Stimulated activated CD8-positive, alpha-beta memory T cell treated with anti-CD3 and anti-CD28 coated beads, Interleukin-12 subunit alpha, Interleukin-12 subunit beta, amount 100 ng/mL, for 24 hours (primary cell): ENCODE data around the gene PPP1R13B.
"Not testable (repeated sequence)": the region's sequence is repeated elsewhere in the genome, so short reads cannot be mapped to it uniquely, and the experiment has no call there.

Source experiments
- DNase-seq: peaks from one replicate; pipeline ENCODE4 v3.0.0-alpha.2; 2020; ENCODE audit errors: extremely low read depth

PPP1R13B gene

DNA sequence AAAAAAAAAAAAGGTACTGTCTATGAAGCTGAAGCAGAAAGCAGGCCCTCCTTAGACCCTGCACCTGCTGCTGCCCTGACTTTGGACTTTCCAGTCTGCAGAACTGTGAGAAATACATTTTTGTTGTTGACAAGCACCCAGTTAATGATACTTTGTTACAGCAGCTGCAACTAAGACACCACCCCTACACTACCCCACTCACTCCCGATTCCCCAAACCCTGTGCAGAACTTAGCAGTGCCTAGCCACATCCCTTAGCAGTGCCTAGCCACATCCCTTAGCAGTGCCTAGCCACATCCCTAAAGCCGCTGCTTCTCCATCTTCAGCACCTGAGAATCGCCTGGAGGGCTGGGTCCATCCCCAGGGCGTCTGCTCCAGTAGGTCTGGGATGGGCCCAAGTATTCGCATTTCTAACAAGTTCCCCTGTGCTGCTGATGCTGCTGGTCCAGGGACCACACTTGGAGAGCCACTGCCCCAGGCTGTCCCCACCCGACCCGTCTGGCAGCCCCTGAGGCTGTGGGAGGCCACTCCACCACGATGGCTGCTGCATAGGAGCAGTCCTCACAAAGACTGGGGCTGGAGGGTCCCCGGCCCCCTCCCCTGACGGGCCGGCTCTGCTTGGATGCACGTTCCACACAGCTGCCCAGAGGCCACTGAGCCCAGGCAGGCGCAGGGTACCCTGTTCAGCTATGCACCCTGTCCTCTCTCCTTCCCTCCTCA lies 10.8 kb upstream of the PPP1R13B start:
- no peak for DNase-seq

DNA sequence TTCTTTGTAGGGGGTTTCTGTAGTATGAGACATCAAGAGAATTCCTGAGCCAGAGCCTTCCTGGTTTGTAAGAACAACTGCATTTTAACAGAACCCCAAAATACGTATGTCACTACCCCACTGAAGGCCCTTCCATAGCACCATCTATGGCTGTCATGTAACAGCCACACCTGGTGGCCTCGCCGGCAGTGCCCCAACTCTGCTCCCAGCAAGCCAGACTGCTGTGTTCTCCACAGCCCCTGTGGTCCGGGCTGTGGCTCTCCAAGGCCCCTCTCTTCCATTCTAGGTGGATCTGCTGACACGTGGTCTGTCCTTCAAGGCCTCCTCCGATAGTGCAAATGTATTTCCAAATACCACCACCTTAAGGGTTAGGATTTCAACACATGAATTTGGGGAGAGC lies 9.9 kb upstream of the PPP1R13B start:
- no peak for DNase-seq

DNA sequence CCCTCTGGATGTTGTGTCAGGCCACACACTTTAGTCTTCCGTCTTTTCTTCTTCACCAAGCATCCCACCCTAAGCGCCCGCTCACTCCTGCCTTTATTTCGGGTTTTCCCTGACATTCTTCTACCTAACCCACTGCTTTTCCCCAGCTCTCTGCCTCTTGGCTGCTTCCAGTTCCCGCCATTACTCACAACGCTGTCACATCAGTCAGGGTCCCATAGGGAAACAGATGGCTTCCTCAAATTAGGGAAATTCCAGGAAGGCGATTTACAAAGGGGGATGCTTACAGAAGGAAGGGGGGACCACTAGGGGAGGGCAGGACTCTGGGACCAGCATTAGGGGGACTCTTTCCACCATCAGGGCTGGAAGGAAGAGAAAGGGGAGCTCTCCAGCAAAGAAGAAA lies 9.2 kb upstream of the PPP1R13B start:
- DNase-seq: no peak

DNA sequence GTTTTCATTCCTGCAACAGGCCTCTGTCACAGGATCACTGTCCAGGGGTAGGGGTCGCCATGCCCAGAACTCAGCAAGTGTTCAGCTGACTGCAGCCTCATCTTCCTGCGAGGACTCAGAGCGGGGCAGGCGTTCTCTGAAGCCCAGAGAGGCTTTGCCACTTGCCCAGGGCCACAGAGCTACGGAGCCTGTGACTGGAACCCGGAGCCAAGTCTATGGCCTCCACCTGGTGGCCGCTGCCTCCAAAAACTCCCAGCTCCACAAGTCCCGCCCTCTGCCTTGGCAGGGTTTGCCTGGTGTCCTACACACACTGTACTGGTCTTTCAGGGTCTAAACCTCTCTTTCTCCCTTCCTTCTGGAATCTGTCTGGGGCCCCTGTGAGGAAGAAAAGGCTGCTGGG lies 8.7 kb upstream of the PPP1R13B start:
- no peak for DNase-seq

DNA sequence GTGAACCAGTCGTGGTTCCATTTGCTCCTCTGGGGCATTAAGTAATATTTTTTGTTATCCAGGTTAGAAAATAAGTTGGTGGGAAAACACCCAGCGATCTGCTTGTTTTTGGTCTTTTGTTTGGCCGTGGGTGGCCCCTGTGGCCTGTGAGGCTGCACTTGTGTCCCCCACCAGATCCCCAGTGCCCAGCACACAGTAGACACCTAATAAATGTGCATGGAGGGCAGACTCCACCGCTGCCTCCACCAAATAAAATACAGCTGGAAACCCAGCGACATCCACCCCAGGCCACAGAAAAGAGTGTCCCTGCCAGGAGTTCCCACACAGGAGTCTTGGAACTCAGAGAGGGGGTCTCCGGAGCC lies 8.3 kb upstream of the PPP1R13B start:
- no peak for DNase-seq

DNA sequence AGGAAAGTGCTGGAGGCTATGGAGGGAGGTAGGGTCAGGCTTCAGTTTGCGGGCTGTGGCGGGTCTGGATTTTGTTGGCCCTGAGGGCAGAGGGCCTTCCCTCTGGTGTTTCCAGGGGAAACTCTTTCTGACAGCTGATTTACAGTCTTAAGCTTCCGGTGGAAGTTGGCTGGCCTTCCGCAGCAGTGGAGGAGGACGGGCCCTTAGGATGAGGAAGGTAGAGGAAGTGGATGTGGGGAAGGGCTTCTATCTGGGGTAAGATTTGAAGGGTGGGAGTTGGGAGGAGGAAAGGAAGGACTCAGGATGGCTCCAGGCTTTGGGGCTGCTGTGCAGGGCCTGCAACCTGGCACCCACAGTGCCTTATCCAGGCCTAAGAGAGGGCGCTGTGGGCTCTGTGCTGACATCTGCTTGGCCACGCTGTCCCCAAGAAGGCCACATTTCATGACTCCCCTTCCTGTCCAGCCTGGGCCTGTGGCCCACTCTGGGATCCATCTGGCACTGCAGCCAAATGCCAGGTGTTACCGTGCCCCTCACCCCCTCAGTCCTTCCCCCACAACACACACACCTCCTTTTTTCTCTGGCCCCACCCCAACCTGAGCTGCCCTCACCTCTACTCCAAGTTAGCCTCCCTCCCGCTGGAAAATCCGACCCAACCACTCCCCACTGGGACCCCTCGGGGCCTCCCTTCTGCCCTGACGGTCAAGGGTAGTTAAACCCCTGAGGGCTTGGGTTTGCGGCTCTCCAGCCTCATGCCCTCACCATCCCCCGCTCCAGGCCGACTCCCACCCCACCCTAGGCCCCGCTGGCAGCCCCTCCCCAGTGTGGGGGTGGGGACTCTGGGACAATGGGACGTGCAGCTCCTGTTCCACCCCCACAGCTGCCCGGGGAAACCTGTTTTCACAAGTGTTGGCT lies 7.7 kb upstream of the PPP1R13B start:
- DNase-seq: no peak

DNA sequence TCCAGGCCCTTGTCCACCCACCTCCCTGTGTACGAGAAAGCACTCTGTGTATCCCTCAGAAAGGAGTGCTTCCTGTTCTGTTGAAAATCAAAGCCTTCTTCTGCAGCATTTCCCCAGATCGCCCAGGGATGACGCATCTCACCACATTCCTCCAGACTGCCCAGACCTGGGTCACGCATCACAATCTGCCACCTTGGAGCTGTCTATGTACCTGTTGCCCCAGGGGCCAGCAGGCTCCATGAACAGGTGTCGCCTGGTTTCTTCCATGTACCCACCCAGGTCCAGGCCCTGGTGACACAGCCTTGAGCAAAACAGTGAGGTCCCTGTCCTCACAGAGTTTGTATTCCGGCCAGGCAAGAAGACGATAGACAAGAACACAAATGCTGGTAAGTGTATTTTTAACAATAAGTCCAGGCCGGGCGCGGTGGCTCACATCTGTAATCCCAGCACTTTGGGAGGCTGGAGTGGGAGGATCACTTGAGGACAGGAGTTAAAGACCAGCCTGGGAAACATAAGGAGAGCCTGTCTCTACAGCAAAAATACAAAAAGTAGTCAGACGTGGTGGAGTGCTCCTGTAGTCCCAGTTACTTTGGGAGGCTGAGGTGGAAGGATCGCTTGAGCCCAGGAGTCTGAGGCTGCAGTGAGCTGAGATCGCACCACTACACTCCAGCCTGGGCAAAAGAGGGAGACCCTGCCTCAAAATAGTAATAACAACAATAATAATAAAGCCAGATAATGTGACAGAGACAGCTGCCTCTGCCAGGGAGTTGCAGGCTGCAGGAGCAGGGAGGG lies 6.8 kb upstream of the PPP1R13B start:
- DNase-seq: no peak

DNA sequence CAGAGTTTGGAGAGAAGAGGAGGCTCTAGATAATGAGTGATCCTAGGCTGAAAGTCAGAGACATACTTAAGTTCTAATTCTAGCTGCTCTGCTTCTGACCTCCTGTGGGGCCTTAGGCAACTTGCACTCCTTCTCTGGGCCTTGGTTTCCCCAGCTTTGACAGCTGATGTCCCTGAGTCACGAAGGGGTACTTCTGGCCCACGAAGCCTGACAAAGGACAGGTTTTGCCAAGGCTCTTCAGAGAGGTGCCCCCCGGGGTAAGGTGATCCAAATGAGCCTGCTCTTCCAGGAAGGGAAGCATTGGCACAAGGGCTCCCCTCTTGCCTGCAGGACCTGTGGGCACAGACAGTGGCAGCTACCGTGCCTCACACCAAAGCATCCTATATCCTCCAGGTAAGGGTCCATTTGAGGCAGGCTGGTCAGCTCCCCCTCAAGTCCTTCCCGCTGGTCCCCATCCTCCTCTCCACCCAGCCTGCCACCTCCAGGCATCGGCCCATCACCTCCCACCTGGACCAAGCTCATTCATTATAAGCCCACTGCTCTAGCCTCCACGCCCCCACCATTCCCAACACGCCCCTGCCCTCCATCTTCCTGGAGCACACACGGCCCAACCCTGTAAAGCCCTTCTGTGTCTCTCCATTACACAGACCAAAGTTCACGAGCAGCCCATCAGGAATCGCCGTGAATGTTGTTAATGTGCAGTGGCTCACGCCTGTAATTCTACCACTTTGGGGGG lies 1.9 kb upstream of the PPP1R13B start:
- DNase-seq: no peak

DNA sequence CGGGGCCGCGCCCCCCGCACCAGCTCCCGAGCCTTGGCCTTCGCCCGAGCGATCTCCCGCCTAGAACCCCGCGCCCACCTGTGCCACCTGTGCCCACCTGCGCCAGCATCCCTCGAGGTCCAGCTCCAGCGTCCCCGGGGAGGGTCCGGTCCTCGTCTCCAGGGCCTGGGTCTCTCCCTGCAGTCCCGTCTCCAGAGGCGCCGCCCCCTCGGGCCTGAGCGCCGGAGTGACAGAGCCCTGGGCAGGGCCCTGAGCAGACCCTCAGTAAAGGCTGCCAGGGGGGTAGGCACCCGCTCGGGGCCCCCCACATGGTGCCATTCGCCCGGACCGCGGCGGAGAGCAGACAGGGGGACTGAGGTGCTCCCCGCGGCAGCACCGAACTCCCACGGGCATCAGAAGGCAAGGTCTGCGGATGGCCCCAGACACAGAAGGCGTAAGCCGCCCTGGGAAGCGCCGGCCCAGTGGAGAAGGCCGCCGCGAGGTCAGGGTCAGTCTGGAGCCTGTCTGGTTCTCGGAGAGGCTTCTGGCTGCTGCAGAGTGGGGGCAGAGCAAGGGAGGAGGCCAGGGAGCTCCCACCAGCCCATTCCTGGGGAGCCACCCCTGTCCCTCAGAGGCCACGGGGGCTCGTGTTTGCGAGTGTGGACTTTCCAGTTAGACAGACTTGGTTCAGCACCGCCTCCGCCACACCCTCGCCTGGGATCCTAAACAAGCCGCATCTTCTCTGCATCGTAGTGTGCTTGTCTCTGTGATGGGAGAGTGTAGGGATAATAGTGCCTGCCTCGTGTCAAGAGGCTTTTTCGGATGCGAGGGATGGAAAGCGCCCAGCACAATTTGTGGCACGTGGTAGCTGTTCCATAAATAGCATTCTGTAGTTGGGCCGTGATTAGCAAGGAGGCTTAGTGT lies 1.1 kb upstream of the PPP1R13B start:
- no peak for DNase-seq

DNA sequence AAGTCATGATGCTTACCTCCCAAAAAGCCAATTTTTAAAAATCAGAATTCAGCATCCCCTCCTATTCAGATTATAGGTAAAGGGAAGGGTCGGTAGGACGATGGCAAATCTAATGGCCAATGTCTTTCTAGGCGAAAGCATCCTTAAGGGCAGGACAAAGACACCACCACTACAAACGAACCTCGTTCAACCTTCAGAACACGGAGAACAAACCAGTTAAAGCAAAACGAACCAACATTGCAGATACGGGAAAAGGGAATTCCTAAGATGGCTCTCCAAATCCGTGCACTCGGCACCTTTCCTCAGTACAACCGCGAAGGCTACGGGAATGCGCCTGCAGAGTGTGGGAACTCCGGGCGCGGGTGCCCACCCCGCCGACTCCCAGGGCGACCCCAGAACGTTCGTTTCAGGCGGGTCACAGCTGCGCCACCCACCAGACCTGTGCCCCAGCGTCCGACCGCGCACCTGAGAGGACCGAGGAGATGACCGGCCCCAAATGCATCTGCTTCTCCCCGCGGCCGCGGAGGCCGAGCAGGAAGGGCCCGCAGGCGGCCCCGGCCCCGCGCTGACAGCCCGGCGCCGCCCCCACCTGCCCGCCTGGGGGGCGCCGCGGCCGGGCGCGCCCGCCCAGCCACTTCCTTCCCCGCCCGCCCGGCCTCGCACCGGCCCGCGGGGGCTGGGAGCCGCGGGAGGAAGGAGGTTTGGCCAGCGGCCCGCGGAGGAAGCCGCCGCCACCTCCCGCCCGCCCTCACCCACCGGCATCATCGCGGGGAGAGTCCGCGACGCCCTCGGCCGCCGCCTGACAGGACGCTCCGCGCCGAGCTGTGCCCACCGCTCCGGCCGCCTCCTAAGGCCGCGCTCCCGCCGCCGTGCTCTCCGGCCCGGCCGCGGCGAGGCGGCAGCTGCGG lies 578 bp downstream of the PPP1R13B start:
- DNase-seq: no peak

DNA sequence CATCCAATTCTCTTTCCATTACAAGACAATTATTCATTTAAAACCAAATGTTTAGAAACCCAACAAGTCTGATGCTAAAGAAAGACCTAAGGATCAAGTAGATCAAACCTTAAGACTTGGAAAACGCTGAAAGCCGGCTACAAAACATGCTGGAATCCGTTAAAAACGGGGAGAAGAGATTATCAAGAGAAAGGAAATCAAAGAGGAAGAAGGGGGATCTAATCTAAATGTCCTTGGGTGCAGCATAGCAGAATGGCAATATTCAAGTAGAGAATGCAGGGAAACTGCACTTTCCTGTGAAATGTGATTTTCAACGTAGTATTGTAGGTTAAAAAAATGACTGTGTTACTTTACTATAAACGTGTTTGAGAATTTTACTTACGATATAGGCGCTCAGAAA lies 1.3 kb downstream of the PPP1R13B start:
- DNase-seq: no peak

DNA sequence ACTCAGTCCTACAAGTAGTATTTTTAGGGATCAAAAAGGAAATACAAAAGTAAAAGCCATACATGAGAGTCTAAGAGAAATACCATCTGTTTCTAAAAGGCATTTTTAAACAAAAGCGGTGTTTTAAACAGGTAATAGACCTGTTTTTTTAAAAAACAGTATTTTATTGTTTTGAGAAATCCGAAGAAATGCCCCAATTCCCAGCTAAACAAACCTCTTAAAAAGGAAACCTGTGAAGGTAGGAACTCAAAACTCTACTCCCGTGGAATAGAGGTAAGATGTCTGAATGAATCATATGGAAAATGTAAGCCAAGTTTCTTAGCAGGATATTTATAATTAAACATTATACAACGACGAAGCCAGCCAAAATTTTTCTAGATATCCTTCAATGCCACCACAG lies 2.0 kb downstream of the PPP1R13B start:
- DNase-seq: no peak

DNA sequence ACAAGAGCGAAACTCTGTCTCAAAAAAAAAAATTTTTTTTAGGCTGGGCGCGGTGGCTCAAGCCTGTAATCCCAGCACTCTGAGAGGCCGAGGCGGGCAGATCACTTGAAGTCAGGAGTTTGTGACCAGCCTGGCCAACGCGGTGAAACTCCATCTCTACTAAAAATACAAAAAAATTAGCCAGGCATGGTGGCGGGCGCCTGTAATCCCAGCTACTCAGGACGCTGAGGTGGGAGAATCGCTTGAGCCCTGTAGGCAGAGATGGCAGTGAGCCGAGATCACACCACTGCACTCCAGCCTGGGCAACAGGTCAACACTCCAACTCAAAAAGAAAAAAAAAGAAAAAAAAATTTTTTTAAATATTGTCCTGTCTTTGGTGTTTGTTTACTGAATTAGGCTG lies 6.1 kb downstream of the PPP1R13B start:
- not testable (repeated sequence) for DNase-seq

DNA sequence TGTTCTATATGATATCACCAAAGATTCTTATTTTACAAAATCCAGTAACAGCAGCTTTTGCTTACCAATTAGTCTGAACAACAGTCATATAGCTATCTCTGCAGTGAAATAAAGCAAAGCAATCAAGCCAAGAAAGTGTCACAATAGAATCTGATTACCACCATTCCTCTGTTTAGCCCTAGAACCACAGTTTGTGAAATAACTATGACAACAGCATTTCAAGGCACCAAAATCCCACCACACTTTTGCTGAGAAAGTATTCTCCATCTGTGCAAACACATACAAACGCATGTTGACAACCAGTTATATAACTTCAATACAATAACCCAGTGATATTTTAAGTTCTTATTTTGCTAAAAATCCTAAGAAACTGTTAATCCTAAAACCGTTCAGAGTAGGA lies 7.4 kb downstream of the PPP1R13B start:
- no peak for DNase-seq

DNA sequence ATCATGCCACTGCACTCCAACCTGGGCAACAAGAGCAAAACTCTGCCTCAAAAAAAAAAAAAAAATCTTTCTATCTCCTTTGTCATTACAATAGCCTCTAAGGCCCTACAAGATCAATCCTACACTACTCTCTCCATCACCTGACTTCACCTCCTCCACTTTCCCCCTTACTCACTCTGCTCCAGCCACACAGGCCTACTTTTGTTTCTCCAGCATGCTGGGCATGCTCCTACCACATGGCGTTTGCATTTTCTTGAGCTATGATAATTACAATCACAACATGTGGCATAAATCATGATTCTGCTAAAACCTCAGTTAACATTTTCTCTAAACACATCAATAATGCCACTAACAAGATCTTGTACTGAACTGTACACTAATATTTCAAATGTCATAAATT lies 7.8 kb downstream of the PPP1R13B start:
- no peak for DNase-seq

DNA sequence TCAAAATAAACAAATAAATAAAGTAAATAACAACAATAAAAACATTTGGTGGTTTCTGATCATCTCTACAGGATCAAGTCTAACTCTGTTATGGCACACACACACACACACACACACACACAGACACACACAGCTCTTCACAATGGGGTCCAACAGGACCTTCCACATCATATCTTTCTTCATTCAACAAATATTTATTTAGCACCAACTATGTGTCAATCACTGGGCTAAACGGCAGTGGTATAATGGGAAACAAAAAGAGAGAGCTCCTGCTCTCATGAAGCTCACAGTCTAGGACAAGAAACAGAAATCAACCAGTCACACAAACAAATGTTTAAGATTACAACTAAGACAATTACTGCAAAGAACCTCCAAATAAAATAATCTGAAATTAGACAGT lies 9.3 kb downstream of the PPP1R13B start:
- no peak for DNase-seq

DNA sequence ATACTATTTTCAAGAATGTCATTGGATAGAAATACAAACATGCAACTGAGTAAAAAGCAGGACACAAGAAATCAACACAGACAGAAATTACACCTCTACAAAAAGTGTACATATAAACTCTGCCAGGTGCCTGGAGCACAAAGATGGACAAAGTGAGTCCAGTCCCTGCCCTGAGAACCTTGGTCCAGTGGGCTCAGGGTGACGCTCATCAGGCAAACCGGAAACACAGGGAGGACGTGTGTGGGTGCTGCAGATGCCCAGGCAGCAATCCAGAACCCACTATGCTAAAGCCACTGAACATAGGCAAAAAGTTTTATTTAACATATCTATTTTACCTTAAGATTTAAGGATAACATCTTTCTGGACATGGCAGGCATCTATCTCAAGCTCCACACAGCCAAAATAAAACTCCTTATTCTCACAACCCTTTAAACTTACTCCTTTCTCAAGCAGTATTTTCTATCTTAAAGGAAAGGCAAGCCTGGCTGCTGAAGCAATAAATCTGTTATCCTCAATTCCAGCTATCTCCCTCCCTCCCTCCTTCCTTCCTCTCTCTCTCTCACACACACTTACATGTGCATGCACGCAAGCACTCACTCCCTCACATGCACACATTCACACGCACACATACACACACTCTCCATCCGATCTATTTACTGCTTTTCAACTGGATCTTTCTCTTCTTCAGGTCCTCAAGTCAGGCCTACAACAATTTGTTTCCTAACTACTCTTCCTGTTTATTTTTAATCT lies 10.2 kb downstream of the PPP1R13B start:
- DNase-seq: no peak

DNA sequence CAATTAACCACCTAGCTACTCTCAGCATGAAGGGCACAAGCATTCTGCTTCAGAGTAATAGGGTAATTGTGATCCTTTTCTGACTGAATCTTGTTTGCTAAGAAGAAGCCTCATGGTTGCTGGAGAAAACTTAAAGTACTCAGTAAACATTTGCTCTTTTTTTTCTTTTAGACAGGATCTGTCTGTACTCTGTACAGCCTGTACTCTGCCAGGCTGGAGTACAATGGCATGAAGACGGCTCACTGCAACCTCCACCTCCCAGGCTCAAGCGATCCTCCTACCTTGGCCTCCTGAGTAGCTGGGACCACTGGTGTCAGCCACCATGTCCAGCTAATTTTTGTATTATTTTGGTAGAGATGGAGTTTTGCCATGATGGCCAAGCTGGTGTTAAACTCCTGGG lies 12.4 kb downstream of the PPP1R13B start:
- DNase-seq: no peak

DNA sequence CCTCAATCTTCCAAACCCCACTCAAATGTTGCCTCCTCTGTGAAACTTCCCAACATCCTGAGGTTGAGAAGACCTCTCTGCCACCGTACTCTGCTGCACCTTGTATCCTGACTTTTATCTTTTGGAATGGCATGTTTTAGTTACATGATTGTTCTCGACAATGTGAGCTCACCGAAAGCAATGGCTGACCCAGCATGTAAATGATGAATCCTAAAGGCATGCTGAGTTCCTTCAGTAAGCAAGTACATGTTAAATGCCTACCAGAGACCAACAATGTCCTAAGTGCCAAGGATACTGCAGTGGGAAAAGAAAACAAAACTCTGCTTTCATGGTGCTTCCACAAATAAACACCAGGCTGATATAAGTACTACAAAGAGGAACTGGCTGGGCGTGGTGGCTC lies 13.7 kb downstream of the PPP1R13B start:
- DNase-seq: no peak
